IPS DF 6.9 (cell line): Measurements from ENCODE around the gene PPP1R26.
"Not testable (repeated sequence)": the region's sequence is repeated elsewhere in the genome, so short reads cannot be mapped to it uniquely, and the experiment has no call there.

Experiments used
- DNase-seq: peaks from one replicate; pipeline ENCODE4 v3.0.0-alpha.2; 2013; ENCODE audit warnings: low read depth, low spot score
- H3K27ac ChIP-seq: one replicate; pipeline ENCODE4 v1.5.1; 2013; ENCODE audit warnings: low read length, control low read depth
- H3K27me3 ChIP-seq: 2 replicates; pipeline ENCODE4 v1.6.1; 2013; ENCODE audit warnings: mild to moderate bottlenecking, low read length; ENCODE audit not compliant: control insufficient read depth, insufficient read depth
- H3K36me3 ChIP-seq: 2 replicates; pipeline ENCODE4 v1.6.1; 2013; ENCODE audit warnings: low read length; ENCODE audit not compliant: control insufficient read depth, insufficient read depth
- H3K4me1 ChIP-seq: 2 replicates; pipeline ENCODE4 v1.6.1; 2013; ENCODE audit warnings: low read length; ENCODE audit not compliant: control insufficient read depth, insufficient read depth
- H3K4me3 ChIP-seq: 2 replicates; pipeline ENCODE4 v1.5.1; 2013; ENCODE audit warnings: mild to moderate bottlenecking, low read length
- H3K9me3 ChIP-seq: 2 replicates; pipeline ENCODE4 v1.6.1; 2013; ENCODE audit warnings: low read length, inconsistent platforms; ENCODE audit not compliant: control insufficient read depth, insufficient read depth
- WGBS: extraction: QIAGEN DNeasy Blood & Tissue Kit; methylation state at CpG from one replicate; pipeline ENCODE4 v1.1.7; 2013; ENCODE audit warnings: mixed read lengths, missing lambda C conversion rate; ENCODE audit not compliant: insufficient read length, insufficient coverage; 5-methylcytosine and 5-hydroxymethylcytosine counted together

PPP1R26 gene

DNA sequence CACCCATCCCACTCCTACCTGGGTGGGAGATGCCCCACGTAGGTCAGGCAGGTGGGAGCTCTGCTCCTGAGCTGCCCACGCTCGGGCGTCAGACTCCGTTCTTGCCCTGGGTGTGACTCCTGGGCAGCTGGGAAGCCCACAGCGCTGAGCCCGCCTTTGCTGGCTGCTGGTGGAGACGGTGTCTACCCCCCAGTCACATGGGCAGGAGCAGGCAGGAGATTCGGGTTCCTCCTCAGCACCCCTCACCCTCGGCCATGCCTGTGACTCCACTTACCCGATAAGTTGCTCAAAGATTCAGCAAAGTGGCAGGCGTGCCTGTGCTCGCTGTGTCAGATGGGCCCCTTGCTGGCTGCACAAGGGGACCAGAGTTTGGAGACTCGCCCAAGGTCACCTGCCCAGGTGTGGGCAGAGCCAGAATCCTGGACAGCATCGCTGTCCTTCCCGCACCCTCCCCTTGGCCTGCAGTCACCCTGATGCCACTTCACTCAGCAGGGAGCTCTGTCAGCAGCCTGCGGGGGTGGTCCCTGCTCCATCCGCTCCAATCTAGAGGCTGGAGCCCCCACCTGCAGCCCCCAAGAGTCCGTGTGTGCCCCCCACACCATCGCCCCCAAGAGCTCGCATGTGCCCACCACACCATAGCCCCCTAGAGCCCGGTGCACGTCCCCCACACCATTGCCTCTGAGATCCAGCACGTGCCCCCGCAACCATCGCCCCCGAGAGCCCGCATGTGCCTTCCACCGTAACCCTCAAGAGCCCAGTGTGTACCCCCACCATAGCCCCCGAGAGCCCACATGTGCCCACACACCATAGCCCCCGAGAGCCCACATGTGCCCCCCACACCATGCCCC lies 45.9 kb downstream of the PPP1R26 start:
- H3K27me3 ChIP-seq, result no peaks in the 10 kb centered on the region
- no peak for DNase-seq
- no peaks in the 10 kb centered on the region for H3K9me3 ChIP-seq
- H3K4me1 ChIP-seq, result peaks cover 5% of the 10 kb centered on the region; the same call in 1 of the 2 replicates
- WGBS, result no CpG with 5 or more reads among the region's 31 CpGs
- H3K36me3 ChIP-seq, result no peaks in the 10 kb centered on the region
- no peak overlapping the region for H3K4me3 ChIP-seq
- H3K27ac ChIP-seq, result no peak overlapping the region

DNA sequence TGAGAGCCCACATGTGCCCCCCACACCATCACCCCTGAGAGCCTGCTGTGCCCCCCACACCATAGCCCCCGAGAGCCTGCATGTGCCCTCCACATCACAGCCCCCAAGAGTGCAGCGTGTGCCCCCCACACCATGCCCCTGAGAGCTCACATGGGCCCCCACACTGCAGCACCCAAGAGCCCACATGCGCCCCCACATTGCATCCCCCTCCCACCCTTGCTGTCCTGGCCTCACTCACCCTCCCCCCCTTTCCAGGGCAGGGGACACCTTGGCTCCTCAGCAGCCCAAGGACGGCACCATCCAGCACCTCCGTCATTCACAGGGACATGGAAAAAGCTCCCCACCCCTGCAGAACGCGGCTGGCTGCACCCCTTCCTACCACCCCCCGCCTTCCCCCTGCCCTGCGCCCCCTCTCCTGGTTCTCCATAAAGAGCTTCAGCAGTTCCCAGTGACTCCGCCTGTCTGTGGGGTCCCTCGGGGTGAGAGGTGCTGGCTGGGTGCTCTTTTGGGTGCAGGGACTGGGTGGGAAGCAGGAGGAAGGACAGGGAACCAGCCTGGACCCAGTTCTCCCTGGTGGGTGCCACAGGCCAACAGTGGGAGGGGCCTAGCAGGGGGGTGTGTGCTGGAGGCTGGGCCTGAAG lies 46.6 kb downstream of the PPP1R26 start:
- peaks cover 5% of the 10 kb centered on the region; the same call in 1 of the 2 replicates for H3K4me1 ChIP-seq

DNA sequence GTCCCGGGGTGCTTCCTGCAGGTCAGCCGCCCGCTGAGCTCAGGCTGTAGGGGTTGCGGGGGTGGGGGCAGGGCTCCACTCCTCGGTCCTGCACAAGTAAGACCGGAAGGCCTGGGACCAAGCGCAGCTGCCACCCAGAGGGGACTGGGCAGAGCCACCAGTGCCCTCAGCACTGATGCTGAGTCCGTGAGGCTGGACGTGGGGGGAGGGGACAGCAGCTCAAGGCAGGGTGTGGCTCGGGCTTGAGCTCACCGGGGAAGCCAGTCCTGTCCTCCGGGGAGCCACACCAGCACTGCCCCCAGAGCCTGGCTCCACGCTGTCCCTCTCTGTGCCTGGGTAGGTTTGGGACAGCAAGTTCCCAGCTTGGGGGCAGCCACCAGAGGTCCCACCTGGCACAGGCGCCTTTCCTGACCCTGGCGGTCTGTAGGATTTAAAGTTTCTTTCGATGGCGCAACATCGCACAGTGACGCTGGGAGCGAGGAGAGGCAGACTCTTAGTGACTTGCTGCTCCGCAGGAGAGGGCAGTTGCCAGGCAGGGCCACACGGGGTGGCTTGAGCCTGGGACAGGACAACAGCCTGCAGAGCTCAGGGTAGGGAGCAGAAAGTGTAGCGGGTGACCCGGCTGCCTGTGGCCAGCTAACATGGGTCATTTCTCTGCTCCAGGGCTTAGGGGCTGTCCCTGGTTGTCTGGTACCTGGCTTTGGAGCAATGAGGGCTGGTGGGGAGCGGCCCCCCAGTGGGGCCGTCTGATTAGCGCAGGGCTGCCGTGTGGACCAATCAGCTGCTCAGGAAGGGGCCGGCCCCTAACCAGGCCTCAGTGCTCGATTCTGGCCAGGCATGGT lies 47.4 kb downstream of the PPP1R26 start:
- DNase-seq, result no peak
- H3K4me1 ChIP-seq, result peaks cover 5% of the 10 kb centered on the region; the same call in 1 of the 2 replicates
- H3K9me3 ChIP-seq, result no peaks in the 10 kb centered on the region
- H3K27me3 ChIP-seq, result no peaks in the 10 kb centered on the region
- WGBS, result no CpG with 5 or more reads among the region's 30 CpGs
- no peak overlapping the region for H3K27ac ChIP-seq
- H3K4me3 ChIP-seq, result no peak overlapping the region
- H3K36me3 ChIP-seq, result no peaks in the 10 kb centered on the region

More for the DNA sequence above, 46.6 kb downstream of the PPP1R26 start:
- WGBS, result no CpG with 5 or more reads among the region's 11 CpGs
- Histone ChIP-seq H3K27ac (no peak overlapping the region), H3K27me3 (no peaks in the 10 kb centered on the region), H3K9me3 (no peaks in the 10 kb centered on the region), H3K4me3 (no peak overlapping the region), H3K36me3 (no peaks in the 10 kb centered on the region)
- DNase-seq, result no peak

DNA sequence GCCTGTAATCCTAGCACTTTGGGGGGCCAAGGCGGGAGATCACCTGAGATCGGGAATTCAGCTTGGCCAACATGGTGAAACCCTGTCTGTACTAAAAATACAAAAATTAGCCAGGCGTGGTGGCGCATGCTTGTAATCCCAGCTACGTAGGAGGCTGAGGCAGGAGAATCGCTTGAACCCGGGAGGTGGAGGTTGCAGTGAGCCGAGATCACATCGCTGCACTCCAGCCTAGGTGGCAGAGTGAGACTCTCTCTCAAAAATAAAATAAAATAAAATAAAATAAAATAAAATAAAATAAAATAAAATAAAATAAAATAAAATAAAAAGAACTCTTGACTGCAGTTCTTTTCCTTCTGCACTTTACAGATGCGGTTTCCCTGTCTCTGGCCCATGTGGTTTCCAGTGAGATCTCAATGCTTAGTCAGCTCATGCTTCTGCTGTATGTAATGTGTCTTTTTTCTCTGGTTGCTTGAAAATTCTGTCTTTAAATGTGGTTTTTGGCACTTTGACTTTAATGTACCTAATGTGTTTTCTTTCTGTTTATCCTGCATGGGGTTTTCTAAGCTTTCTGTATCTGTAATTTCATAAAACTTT lies 49.4 kb downstream of the PPP1R26 start:
- not testable (repeated sequence) for H3K9me3 ChIP-seq, H3K27ac ChIP-seq, H3K4me1 ChIP-seq, H3K4me3 ChIP-seq, H3K36me3 ChIP-seq, H3K27me3 ChIP-seq, DNase-seq
- WGBS, result no CpG with 5 or more reads among the region's 10 CpGs

DNA sequence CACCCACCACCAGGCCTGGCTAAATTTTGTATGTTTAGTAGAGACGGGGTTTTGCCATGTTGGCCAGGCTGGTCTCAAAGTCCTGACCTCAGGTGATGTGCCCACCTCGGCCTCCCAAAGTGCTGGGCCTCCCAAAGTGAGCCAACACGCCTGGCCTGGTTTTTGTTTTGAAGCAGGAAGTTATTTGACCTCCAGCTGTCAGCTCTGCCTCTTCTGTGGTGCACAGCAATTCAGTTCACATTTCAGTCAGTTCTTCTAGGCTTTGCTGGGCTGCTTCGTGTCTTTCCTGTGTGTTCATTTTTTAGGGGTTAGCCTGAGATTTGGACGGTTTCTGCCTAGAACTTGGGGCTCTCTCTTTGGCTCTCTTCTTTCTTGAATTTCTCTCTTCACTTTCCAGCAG lies 50.6 kb downstream of the PPP1R26 start:
- H3K4me3 ChIP-seq, result no peak overlapping the region
- no peak overlapping the region for H3K27ac ChIP-seq
- H3K27me3 ChIP-seq, result no peaks in the 10 kb centered on the region
- no CpG with 5 or more reads among the region's 5 CpGs for WGBS
- no peaks in the 10 kb centered on the region for H3K36me3 ChIP-seq
- DNase-seq, result no peak
- peaks cover 7% of the 10 kb centered on the region; the same call in 1 of the 2 replicates for H3K4me1 ChIP-seq
- H3K9me3 ChIP-seq, result no peaks in the 10 kb centered on the region

DNA sequence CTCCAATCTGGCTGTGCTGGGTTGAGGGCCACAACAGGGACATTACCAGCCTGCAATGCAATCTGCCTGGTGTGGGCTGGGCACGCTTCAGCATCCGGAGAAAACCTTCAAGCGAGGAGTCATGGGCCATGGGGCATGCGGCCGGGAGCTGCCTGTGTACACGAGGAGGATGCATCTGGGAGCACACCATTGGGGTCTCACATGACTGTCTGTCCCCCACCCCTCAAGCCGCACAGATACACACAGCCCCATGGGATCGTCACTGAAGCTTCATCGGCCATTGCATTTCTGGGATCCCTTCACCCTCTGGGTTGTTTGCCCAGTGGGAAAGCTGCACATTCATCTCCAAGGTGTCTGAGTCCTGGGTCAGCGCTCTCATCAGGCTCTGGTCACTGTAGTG lies 51.5 kb downstream of the PPP1R26 start:
- no peak for DNase-seq
- Histone ChIP-seq H3K9me3 (no peaks in the 10 kb centered on the region), H3K4me3 (no peak overlapping the region), H3K36me3 (no peaks in the 10 kb centered on the region), H3K4me1 (peaks cover 7% of the 10 kb centered on the region; the same call in 1 of the 2 replicates), H3K27me3 (no peaks in the 10 kb centered on the region), H3K27ac (no peak overlapping the region)
- WGBS, result no CpG with 5 or more reads among the region's 10 CpGs

DNA sequence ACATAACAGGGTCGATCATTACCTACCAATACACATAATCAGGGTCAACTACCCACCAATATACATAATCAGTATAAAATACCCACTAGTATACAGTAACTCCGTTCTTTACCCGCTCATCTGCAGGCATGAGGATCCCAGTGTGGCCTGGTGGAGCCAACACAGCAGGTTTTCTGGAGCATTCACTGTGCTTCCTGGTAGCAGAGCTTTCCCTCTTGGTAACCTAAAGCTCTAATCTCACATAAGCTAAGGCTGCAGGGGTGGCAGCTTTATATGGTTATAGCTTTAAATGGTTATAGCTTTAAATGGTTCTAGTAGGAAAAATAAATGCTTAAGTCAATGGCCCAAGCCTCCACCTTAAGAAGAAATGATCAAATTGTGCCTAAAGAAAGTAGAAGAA lies 53.5 kb downstream of the PPP1R26 start:
- H3K4me1 ChIP-seq, result peaks cover 1% of the 10 kb centered on the region; the same call in 1 of the 2 replicates
- no peaks in the 10 kb centered on the region for H3K27me3 ChIP-seq
- H3K4me3 ChIP-seq, result no peak overlapping the region
- no peaks in the 10 kb centered on the region for H3K36me3 ChIP-seq
- no peaks in the 10 kb centered on the region for H3K9me3 ChIP-seq
- H3K27ac ChIP-seq, result no peak overlapping the region
- no peak for DNase-seq
- WGBS, result no CpG with 5 or more reads among the region's 3 CpGs

DNA sequence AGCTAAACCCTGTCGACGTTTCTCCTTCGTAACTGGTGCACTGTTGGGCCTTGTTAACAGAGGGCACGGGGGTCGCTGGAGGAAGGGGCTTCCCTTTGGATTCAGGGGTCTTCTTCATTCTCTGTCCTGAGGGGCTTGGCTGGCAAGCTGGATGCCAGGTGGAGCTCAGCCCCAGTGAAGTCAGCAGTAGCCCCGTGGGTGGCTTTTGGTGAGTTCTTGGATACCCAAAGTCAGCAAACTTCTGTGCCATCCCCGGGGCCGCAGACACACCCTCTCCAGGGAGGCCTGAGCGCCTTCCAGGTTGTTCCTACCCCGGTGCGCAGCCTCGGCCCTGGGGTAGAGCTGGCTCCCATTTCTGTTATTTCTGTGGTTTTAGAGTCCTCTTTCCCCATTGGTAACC lies 54.1 kb downstream of the PPP1R26 start:
- Histone ChIP-seq H3K27me3 (no peaks in the 10 kb centered on the region), H3K4me3 (no peak overlapping the region), H3K36me3 (no peaks in the 10 kb centered on the region), H3K9me3 (no peaks in the 10 kb centered on the region), H3K27ac (no peak overlapping the region), H3K4me1 (peaks cover 1% of the 10 kb centered on the region; the same call in 1 of the 2 replicates)
- no peak for DNase-seq
- no CpG with 5 or more reads among the region's 12 CpGs for WGBS

DNA sequence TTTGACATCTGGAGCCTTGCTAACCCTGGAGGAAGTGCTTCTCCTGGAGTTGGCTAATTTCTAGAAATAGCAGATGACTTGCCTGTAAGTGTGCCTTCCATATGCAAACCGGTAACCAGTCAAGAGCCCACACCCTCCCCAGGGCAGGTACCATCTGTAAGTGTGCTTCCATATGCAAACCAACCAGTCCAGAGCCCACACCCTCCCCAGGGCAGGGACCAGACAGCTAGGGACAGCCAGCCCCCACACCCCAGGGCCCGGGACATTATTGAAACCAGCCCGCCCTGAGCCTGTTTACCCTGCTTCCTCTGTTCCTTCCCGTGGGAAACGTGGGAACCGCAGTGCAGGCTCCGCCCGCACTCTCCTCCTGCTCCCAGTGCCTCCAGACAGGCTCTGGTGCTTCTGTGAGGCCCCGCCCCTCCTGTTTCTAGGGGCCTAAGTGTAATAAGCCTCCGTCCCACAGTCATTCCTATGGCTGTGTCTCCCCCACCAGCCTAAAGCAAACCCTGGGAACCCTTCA lies 54.7 kb downstream of the PPP1R26 start:
- H3K4me3 ChIP-seq, H3K4me1 ChIP-seq, H3K27me3 ChIP-seq, DNase-seq, H3K27ac ChIP-seq, H3K36me3 ChIP-seq, H3K9me3 ChIP-seq: not testable (repeated sequence)
- no CpG with 5 or more reads among the region's 10 CpGs for WGBS

DNA sequence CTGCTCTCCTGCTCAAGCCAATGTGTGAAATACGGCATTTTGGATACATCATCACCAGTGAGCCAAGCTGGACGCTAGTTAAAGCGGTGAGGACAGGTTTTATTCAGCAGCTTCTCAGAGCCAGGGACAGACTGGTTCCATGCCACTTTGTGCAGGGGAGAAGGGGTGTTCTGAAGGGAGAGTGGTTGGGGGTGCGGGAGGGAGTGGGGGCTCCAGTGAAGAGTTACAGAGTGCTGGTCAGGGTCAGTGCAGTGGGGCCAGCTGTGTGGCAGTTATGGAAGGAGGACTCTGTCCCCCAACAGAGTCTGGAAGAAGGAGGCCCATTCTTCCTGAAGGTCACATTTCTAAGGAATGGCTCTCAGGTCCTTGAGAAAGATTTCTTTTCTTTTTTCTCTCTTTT lies 55.2 kb downstream of the PPP1R26 start:
- not testable (repeated sequence) for H3K4me1 ChIP-seq, H3K27me3 ChIP-seq, H3K4me3 ChIP-seq, H3K36me3 ChIP-seq, H3K9me3 ChIP-seq, DNase-seq, H3K27ac ChIP-seq
- no CpG with 5 or more reads among the region's 4 CpGs for WGBS
